Epithelial cell of esophagus (primary cell): ENCODE measurements around the gene TBC1D5.
A peak's percentile ranks its signal among the peaks of the same experiment; 100 is the strongest.

Experiments used
- DNase-seq: peaks from one replicate; pipeline ENCODE4 v3.0.0; 2010; ENCODE audit warnings: low read depth
- H3K4me3 ChIP-seq: 2 replicates; pipeline ENCODE4 v1.5.1; 2011; ENCODE audit warnings: mild to moderate bottlenecking, low read length, control low read depth
- TF ChIP-seq, protein P1 (sequence below): IDR thresholded peaks from 2 replicates; pipeline ENCODE4 v1.5.1; 2011; ENCODE audit warnings: low read depth, mild to moderate bottlenecking, low read length, control low read depth, inconsistent platforms; ENCODE audit not compliant: insufficient read depth; ENCODE audit errors: missing control alignments

TBC1D5 gene

DNA sequence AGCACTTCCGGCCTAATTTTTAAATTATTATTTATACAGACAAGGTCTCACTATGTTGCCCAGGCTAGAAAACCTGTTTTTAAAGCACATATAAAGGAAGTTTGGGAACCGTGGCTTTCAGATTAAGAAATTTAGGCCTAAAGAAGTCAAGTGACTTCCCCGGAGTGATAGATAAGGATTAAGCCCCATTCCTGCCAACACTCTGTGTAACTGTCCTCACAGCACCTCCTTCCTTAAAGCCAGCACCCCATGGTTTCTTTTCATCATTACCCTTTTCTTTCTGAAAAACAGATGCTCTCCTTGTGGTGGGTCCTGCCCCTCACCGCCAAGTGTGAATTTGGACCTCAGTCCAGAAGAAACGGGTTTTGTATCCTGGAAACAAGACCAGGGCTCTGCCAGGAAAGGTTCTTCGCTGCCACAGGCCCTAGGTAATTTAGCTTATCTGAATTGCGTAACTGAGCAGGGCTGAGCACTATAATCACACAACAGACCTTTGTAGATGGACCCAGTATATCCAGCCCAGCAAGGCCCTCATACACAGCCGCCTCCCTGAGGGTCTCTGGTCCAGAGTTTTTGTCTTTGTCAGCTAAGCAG is 626.3 kb downstream of the TBC1D5 start:
- no peak for DNase-seq
- H3K4me3 ChIP-seq = no peak overlapping the region
- TF ChIP-seq, protein P1, sequence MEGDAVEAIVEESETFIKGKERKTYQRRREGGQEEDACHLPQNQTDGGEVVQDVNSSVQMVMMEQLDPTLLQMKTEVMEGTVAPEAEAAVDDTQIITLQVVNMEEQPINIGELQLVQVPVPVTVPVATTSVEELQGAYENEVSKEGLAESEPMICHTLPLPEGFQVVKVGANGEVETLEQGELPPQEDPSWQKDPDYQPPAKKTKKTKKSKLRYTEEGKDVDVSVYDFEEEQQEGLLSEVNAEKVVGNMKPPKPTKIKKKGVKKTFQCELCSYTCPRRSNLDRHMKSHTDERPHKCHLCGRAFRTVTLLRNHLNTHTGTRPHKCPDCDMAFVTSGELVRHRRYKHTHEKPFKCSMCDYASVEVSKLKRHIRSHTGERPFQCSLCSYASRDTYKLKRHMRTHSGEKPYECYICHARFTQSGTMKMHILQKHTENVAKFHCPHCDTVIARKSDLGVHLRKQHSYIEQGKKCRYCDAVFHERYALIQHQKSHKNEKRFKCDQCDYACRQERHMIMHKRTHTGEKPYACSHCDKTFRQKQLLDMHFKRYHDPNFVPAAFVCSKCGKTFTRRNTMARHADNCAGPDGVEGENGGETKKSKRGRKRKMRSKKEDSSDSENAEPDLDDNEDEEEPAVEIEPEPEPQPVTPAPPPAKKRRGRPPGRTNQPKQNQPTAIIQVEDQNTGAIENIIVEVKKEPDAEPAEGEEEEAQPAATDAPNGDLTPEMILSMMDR = no peak

DNA sequence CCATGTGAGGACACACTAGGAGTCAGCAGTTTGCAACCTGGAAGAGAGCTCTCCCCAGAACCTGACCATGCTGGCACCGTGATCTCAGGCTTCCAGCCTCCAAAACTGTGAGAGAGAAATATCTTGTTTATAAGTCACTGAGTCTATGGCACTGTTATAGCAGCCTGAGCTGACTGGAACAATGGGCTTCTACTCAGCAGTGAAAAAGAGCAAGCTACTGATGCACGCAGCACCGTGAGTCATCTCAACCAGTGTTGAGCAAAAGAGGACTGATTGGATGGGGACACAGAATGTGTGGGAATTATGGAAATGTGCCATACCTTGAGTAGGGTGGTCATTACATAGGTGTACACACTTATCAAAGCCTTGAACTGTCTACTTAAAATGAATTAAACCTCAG is 627.2 kb downstream of the TBC1D5 start:
- H3K4me3 ChIP-seq = no peak overlapping the region
- peak; percentile 19 for DNase-seq

DNA sequence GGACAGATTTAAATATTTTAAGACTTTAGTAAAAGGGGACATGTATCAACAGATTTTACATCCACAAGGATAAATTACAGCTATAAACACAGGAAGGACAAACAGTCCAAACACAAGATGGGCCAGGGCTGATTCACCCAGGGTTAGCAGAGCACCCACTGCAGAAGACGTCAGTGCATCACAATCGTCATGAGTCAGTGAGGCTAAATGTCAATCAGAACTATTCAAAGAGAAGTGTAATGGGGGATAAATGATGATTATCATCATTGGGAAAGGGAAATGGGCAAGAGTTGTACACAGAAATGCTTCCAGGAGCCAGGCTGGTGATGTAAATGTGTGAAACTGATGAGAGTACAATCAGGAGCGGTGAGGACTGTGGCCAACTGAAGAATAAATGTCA is 630.8 kb downstream of the TBC1D5 start:
- TF ChIP-seq, protein P1 = no peak
- no peak overlapping the region for H3K4me3 ChIP-seq
- DNase-seq = peak; percentile 54

More for the DNA sequence above, 627.2 kb downstream of the TBC1D5 start:
- TF ChIP-seq, protein P1 = no peak

DNA sequence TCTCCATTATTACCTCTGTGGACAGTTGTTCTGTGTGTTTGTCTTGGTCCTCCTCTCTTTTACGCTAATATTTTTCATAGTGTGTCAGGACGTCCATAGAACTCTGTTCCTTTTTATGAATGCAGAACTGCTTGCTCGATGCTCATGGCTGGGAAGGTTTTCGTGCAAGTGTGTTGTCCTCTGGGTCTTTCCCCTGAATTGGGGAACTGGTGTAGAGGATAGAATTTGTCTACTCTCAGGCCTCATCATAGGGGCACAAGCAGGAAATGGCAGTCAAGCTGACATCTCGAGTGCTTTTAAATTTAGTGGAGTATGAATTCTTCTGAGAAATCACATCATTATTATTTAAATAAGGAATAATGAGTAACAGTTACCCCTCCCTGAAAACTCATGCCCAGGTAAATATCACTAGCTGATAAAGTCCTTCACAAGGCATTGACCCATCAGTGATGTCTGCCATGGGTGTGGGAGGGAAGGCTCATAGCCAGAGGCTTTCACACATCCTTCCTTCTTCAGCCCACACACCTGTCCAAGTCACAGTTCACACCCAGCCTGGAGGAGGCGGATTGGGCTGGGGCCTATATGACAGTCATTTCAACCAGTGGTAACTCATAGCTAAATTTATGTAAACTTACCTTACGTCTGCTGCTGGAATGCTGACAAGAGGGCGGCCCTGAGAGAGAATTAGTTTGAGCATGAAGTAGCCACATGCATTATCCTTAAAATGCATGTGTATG is 631.6 kb downstream of the TBC1D5 start:
- DNase-seq = peak; percentile 18
- TF ChIP-seq, protein P1 = no peak
- no peak overlapping the region for H3K4me3 ChIP-seq
